ENCODE results near the gene CYFIP1. TPM values are rescaled to one million over a fixed set of nuclear protein-coding genes. Genes with fewer than 3 reads are reported as not detected.

CYFIP1 gene
- total RNA-seq, 1 donor from 2014 or later = 104 TPM

DNA sequence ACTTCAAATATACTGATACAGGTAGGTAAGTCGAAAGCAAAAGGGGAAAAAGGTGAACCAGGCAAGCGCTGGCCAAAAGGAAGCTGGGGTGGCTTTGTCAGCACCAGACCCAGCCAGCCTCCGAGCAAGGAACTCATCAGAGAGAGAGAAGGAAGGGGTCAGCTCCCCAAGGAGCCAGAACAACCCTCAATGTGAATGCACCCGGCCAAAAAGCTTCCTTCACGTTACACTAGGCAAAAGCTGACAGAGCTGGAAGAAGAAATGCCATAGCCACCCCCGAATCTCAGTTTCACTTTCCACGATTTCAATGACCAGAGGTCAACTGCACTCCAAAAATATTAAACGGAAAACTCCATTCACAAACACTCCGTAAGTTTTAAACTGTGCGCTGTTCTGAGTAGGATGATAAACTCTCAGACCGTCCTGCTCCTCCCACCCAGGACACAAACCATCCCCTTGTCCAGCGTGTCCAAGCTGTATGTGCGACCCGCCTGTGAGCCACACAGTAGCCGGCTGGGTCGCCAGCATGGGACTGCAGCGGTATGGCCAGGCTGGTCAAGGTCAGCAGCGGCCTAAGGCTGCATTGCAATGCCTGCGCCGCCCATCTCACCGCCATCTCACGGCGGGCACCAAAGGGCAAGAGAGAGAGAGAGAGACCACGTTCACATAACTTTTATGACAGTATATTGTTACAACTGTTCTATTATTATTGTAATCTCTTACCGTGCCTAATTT, 29.7 kb downstream of the CYFIP1 start:
- no peak overlapping the region for H3K4me3 ChIP-seq (ENCODE audit: low read depth, low read length)
- TF ChIP-seq, protein P1, sequence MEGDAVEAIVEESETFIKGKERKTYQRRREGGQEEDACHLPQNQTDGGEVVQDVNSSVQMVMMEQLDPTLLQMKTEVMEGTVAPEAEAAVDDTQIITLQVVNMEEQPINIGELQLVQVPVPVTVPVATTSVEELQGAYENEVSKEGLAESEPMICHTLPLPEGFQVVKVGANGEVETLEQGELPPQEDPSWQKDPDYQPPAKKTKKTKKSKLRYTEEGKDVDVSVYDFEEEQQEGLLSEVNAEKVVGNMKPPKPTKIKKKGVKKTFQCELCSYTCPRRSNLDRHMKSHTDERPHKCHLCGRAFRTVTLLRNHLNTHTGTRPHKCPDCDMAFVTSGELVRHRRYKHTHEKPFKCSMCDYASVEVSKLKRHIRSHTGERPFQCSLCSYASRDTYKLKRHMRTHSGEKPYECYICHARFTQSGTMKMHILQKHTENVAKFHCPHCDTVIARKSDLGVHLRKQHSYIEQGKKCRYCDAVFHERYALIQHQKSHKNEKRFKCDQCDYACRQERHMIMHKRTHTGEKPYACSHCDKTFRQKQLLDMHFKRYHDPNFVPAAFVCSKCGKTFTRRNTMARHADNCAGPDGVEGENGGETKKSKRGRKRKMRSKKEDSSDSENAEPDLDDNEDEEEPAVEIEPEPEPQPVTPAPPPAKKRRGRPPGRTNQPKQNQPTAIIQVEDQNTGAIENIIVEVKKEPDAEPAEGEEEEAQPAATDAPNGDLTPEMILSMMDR (conservative IDR thresholded peaks at IDR 0.05; ENCODE audit: low read depth, low read length) = no peak
- no peak for DNase-seq (ENCODE audit: low read depth)

DNA sequence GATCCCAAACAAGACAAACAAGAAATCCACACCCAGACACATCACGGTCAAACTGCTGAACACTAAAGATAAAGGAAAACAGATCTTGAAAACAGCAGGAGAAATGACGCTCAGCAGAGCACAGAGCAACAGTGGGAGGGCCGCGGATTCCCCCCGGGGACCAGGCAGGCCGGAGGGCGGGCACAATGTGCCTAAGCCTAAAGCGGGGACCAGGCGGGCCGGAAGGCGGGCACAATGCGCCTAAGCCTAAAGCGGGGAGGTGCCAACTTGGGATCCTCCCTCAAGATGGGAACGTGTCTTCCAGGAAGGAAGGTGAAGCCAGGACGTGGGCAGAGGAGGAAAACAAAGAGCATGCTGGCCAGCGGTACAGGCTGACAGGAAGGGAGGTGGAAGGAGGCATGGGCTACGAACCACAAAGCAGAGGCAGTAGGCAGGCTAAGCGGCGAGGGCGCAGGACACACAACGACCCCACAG, 31.1 kb downstream of the CYFIP1 start:
- TF ChIP-seq, protein P1 (conservative IDR thresholded peaks at IDR 0.05; ENCODE audit: low read depth, low read length) = no peak
- no peak overlapping the region for H3K4me3 ChIP-seq (ENCODE audit: low read depth, low read length)
- no peak for DNase-seq (ENCODE audit: low read depth)

DNA sequence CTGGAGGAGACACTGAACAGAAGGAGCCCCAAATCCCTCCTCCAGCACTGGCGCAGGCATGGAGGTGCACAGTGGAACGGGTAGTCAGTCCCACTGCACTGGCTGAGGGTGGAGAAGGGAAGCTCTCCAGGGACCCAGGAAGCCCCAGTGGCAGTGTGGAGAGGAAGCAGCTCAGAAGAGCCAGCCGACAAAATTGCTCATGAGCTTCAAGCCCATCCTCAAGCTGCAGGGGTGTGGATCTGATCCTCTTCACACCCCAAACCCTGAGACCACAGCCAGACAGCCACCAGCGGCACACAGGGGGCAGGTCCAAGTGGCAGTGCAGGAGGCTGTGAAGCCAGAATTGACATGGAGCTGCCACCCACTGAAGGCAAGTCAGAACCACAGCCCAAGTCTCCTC, 32.1 kb downstream of the CYFIP1 start:
- H3K4me3 ChIP-seq (ENCODE audit: low read depth, low read length) = no peak overlapping the region
- DNase-seq (ENCODE audit: low read depth) = no peak
- TF ChIP-seq, protein P1 (conservative IDR thresholded peaks at IDR 0.05; ENCODE audit: low read depth, low read length) = no peak

DNA sequence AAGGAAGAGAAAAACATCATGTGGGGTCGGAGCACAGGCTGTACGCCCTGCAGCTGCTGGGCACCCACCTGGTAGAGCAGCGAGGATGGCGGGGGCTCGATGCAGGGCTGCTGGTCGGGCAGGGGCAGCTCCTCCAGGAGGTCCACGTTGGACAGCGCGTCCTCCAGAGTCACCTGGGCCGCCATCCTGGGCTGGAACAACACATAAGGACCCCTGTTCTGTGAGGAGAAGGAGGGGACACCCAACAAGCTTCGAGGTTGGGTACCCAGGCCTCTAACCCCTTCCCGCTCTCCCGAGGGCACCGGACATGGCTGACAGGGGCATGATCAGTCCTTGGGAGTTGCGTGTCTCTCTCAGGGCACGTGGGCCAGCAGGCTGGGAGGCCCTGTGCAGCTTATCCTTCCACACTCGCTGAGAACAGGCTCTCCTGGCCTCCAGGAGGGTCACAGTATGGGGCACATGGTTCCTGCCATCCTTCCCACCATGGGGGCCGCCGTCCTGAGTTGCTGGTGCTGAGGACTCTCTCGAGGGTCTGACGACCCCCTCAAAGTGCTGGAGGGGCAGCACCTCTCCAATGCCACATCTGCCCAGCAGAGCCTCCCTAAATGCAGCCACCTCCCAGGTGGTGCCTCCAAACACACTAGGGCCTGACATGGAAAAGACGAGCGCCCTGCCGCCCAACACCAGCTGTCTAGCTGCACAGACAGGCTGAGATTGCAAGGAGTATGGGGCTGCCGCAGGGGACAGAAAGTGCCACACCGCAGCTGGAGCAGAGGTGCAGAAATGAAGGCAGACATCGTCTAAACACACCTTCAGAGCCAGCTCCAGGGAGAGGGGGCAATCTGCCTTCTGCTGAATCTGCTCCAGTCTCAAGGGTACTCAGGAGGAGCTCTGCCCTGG, 32.8 kb downstream of the CYFIP1 start:
- TF ChIP-seq, protein P1 (conservative IDR thresholded peaks at IDR 0.05; ENCODE audit: low read depth, low read length) = no peak

DNA sequence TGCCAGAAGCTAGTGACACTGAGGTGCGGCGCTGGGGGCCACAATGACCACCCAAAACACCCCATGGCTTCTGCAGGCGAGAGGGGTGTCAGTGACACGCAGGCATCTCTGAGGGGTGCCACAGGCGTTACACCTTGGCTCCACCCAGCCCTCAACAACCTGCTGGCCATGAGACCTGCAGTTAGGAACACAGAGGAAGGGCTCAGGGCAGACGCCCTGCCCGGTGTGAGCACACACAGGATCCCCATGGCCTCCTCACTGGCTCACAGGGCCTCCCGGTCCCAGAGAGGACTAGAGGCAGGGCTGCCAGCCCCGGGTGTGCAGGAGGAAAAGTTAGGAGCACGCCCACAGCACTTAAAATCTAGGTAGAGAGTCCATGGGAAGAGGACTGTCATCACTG, 35.1 kb downstream of the CYFIP1 start:
- no peak for DNase-seq (ENCODE audit: low read depth)
- TF ChIP-seq, protein P1 (conservative IDR thresholded peaks at IDR 0.05; ENCODE audit: low read depth, low read length) = no peak
- no peak overlapping the region for H3K4me3 ChIP-seq (ENCODE audit: low read depth, low read length)

More for the DNA sequence above, 32.8 kb downstream of the CYFIP1 start:
- no peak overlapping the region for H3K4me3 ChIP-seq (ENCODE audit: low read depth, low read length)
- DNase-seq (ENCODE audit: low read depth) = no peak

DNA sequence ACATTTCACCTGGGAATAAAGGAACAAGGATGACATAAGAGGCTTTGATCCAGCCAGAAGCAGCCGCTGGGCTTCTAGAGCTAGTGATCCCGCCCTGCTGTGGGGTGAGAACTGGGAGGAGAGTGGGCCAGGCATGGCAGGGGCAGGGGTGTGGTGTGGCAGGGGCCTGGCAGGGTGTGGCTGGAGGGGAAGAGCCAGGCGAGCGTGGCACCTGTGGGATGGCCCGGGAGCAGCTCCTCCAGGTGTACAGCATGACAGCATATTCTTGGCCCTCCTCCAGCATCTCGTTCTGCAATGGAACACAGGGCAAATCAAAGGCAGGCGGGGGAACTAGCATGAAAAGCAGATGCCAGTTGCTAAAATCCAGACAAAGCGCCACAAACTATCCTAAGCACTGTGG, 35.5 kb downstream of the CYFIP1 start:
- DNase-seq (ENCODE audit: low read depth) = no peak
- TF ChIP-seq, protein P1 (conservative IDR thresholded peaks at IDR 0.05; ENCODE audit: low read depth, low read length) = no peak
- H3K4me3 ChIP-seq (ENCODE audit: low read depth, low read length) = no peak overlapping the region

Data from epithelial cell of proximal tubule (primary cell).